HG02938 (cell line): ENCODE results near the gene FRAS1.

ENCODE experiments used
- ATAC-seq: cut with Tn5 transposase; IDR thresholded peaks from one replicate; pipeline ENCODE4 v1.9.1; 2021; ENCODE audit warnings: mild to moderate bottlenecking, moderate library complexity; ENCODE audit not compliant: unreplicated experiment

The FRAS1 gene

GRCh38 chr4:78568640-78569305 lies 511.6 kb downstream of the FRAS1 start:
- peak; percentile 46 for ATAC-seq

GRCh38 chr4:78569306-78569821 lies 512.2 kb downstream of the FRAS1 start:
- no peak for ATAC-seq

GRCh38 chr4:78570117-78570516 lies 513.0 kb downstream of the FRAS1 start:
- ATAC-seq = no peak

GRCh38 chr4:78571804-78572203 lies 514.7 kb downstream of the FRAS1 start:
- ATAC-seq = no peak

- ATAC-seq = no peak
Observed at GRCh38 chr4:78578674-78579425, 521.7 kb downstream of the FRAS1 start.

- no peak for ATAC-seq
Observed at GRCh38 chr4:78581618-78582017, 524.5 kb downstream of the FRAS1 start.

GRCh38 chr4:78584863-78585547 lies 527.9 kb downstream of the FRAS1 start:
- ATAC-seq = no peak

GRCh38 chr4:78585633-78586032 lies 528.5 kb downstream of the FRAS1 start:
- ATAC-seq = no peak

GRCh38 chr4:78588894-78589545 lies 531.9 kb downstream of the FRAS1 start:
- no peak for ATAC-seq

- ATAC-seq = no peak
Observed at GRCh38 chr4:78591404-78591803, 534.3 kb downstream of the FRAS1 start.

- ATAC-seq = peak; percentile 40
Observed at GRCh38 chr4:78592088-78592783, 535.1 kb downstream of the FRAS1 start.
